ENCODE results near the gene SETD5.

GRCh38 chr3:9373465-9373864 is 23.9 kb upstream of the SETD5 start:
- no peak for TF ChIP-seq FOS (IDR thresholded peaks at IDR 0.05; ENCODE audit: low read depth, low read length)
- TF ChIP-seq RCOR1 (IDR thresholded peaks at IDR 0.05; ENCODE audit: insufficient replicate concordance, low read length) = no peak
- TF ChIP-seq CTCF (conservative IDR thresholded peaks at IDR 0.05; ENCODE audit: low read depth, low read length) = no peak
- TF ChIP-seq POLR2A (IDR thresholded peaks at IDR 0.05; ENCODE audit: low read depth, low read length) = no peak
- TF ChIP-seq CEBPB (IDR thresholded peaks at IDR 0.05; ENCODE audit: low read depth, low read length) = no peak
- no peak for TF ChIP-seq RAD21 (IDR thresholded peaks at IDR 0.05; ENCODE audit: low read length)
- TF ChIP-seq BHLHE40 (IDR thresholded peaks at IDR 0.05; ENCODE audit: low read depth, low read length) = no peak
- TF ChIP-seq MXI1 (IDR thresholded peaks at IDR 0.05; ENCODE audit: borderline replicate concordance, low read depth, low read length) = no peak
- TF ChIP-seq RFX5 (IDR thresholded peaks at IDR 0.05; ENCODE audit: low read depth, low read length) = no peak
- no peak for TF ChIP-seq NFE2L2 (IDR thresholded peaks at IDR 0.05; ENCODE audit: low read depth, low read length)
- no peak for TF ChIP-seq USF2 (IDR thresholded peaks at IDR 0.05; ENCODE audit: low read depth, low read length)
- TF ChIP-seq ELK1 (IDR thresholded peaks at IDR 0.05; ENCODE audit: borderline replicate concordance, low read depth, low read length) = no peak

Data from IMR-90 (cell line).